H1 (cell line): ENCODE results near the gene LRRC23. TPM values are rescaled to one million over a fixed set of nuclear protein-coding genes. Genes with fewer than 3 reads are reported as not detected.

ENCODE experiments used
- CTCF ChIA-PET: fragments of 300-600 bp; sonication (Branson Sonifier 250); formaldehyde crosslinking; loops from one replicate; lab custom pipeline; 2021; ENCODE audit not compliant: partially characterized antibody; lab: Charles Lee
- POLR2A ChIA-PET: fragments of 300-600 bp; sonication (Branson Sonifier 250); formaldehyde crosslinking; loops from one replicate; lab custom pipeline; 2021; ENCODE audit warnings: inconsistent platforms; ENCODE audit not compliant: partially characterized antibody; lab: Charles Lee
- DNase-seq, 2 experiments: peaks; one replicate each; pipeline versions ENCODE4 v3.0.0 to v3.0.0-alpha.2; 2010 to 2022; ENCODE audit warnings: low spot score in 2 of 2, low read depth in 1 of 2, mixed read lengths in 1 of 2
- FAIRE-seq: peaks from 2 replicates; lab custom pipeline; 2011; peaks lifted over from hg19 to GRCh38; lab: Jason Lieb, UNC
- H2AFZ ChIP-seq: 2 replicates; pipeline ENCODE4 v1.8.1; 2012; ENCODE audit warnings: low read length, inconsistent platforms
- H2AK5ac ChIP-seq: 2 replicates; pipeline ENCODE4 v1.6.1; 2013; ENCODE audit warnings: low read depth, low read length
- H2BK120ac ChIP-seq: replicated peaks from 2 replicates; pipeline ENCODE3; 2013; ENCODE audit warnings: low read depth, low read length, inconsistent platforms
- H2BK12ac ChIP-seq: 2 replicates; pipeline ENCODE4 v1.6.1; 2013; ENCODE audit warnings: low read depth, low read length
- H2BK15ac ChIP-seq: 2 replicates; pipeline ENCODE4 v1.6.1; 2013; ENCODE audit warnings: low read length
- H2BK20ac ChIP-seq: 2 replicates; pipeline ENCODE4 v1.6.1; 2013; ENCODE audit warnings: low read length
- H2BK5ac ChIP-seq: 2 replicates; pipeline ENCODE4 v1.6.1; 2013; ENCODE audit warnings: low read depth, low read length
- H3K14ac ChIP-seq: 2 replicates; pipeline ENCODE4 v1.6.1; 2013; ENCODE audit warnings: inconsistent platforms; ENCODE audit not compliant: insufficient read length
- H3K18ac ChIP-seq: 2 replicates; pipeline ENCODE4 v1.6.1; 2013; ENCODE audit warnings: low read length; ENCODE audit errors: extremely low read depth
- H3K23ac ChIP-seq: 2 replicates; pipeline ENCODE4 v1.6.1; 2013; ENCODE audit warnings: inconsistent platforms; ENCODE audit not compliant: insufficient read length
- H3K23me2 ChIP-seq: 2 replicates; pipeline ENCODE4 v1.6.1; 2013; ENCODE audit warnings: low read depth, low read length
- H3K27ac ChIP-seq: 2 replicates; pipeline ENCODE4 v1.6.1; 2011; ENCODE audit warnings: low read depth, low read length, inconsistent platforms
- H3K27me3 ChIP-seq, 4 experiments: replicated peaks in 1 of 4; 1 replicate in 1 of 4; 2 replicates in 3 of 4; pipeline versions ENCODE4 v1.6.1 to v1.8.1; 2011 to 2013; ENCODE audit warnings: low read length in 3 of 4, mild to moderate bottlenecking in 3 of 4, inconsistent platforms in 2 of 4, mixed read lengths in 2 of 4, moderate library complexity in 1 of 4; ENCODE audit not compliant: control insufficient read depth in 3 of 4, insufficient read depth in 3 of 4; ENCODE audit errors: extremely low read depth in 1 of 4
- H3K36me3 ChIP-seq, 4 experiments: 2 replicates each; pipeline versions ENCODE4 v1.6.1 to v1.8.1; 2011 to 2013; ENCODE audit warnings: mild to moderate bottlenecking in 4 of 4, low read length in 3 of 4, moderate library complexity in 2 of 4, control low read depth in 1 of 4, inconsistent platforms in 1 of 4; ENCODE audit not compliant: insufficient read depth in 4 of 4, control insufficient read depth in 2 of 4
- H3K4ac ChIP-seq: replicated peaks from 2 replicates; pipeline ENCODE3; 2013; ENCODE audit warnings: low read length, low read depth, mixed read lengths, inconsistent platforms; ENCODE audit not compliant: insufficient read length
- H3K4me1 ChIP-seq, 4 experiments: replicated peaks in 1 of 4; 1 replicate in 1 of 4; 2 replicates in 3 of 4; pipeline versions ENCODE4 v1.6.1 to v1.8.1; 2011 to 2013; ENCODE audit warnings: low read length in 3 of 4, inconsistent platforms in 2 of 4, mixed read lengths in 1 of 4; ENCODE audit not compliant: insufficient read depth in 4 of 4, control insufficient read depth in 3 of 4
- H3K4me2 ChIP-seq, 2 experiments: 2 replicates each; pipeline versions ENCODE4 v1.6.1 to v1.8.1; 2011 to 2013; ENCODE audit warnings: low read depth in 2 of 2, low read length in 2 of 2, control low read depth in 1 of 2, inconsistent platforms in 1 of 2, mild to moderate bottlenecking in 1 of 2; ENCODE audit not compliant: insufficient read depth in 1 of 2
- H3K4me3 ChIP-seq, 4 experiments: fragments of 200-600, 300-600 bp in 1 of 4; sonication (generic), shearing (Covaris generic), sonication (Bioruptor Twin) in 1 of 4; 2 replicates each; pipeline versions ENCODE4 v1.5.1 to v1.8.1; 2011 to 2016; ENCODE audit warnings: low read length in 4 of 4, low read depth in 3 of 4, control low read depth in 2 of 4, inconsistent platforms in 2 of 4, mild to moderate bottlenecking in 2 of 4, mixed read lengths in 1 of 4, moderate library complexity in 1 of 4; ENCODE audit not compliant: insufficient read depth in 2 of 4; ENCODE audit errors: extremely low read depth in 1 of 4
- H3K56ac ChIP-seq: replicated peaks from 2 replicates; pipeline ENCODE3; 2013; ENCODE audit warnings: low read depth, mild to moderate bottlenecking, mixed read lengths, low read length, inconsistent platforms; ENCODE audit not compliant: insufficient read length
- H3K79me1 ChIP-seq: 2 replicates; pipeline ENCODE4 v1.6.1; 2013; ENCODE audit warnings: low read depth, low read length, control low read depth
- H3K79me2 ChIP-seq, 2 experiments: 2 replicates each; pipeline versions ENCODE4 v1.6.1 to v1.8.1; 2012 to 2013; ENCODE audit warnings: low read length in 2 of 2, mild to moderate bottlenecking in 2 of 2, inconsistent platforms in 1 of 2; ENCODE audit not compliant: insufficient read depth in 2 of 2, control insufficient read depth in 1 of 2
- H3K9ac ChIP-seq, 4 experiments: replicated peaks in 1 of 4; 1 replicate in 1 of 4; 2 replicates in 3 of 4; pipeline versions ENCODE4 v1.6.1 to v1.8.1; 2011 to 2013; ENCODE audit warnings: low read depth in 3 of 4, low read length in 3 of 4, control low read depth in 2 of 4, mild to moderate bottlenecking in 2 of 4, moderate library complexity in 2 of 4, inconsistent platforms in 1 of 4; ENCODE audit errors: extremely low read depth in 1 of 4
- H3K9me3 ChIP-seq, 2 experiments: 2 replicates each; pipeline versions ENCODE4 v1.6.1 to v1.8.1; 2012 to 2013; ENCODE audit warnings: mild to moderate bottlenecking in 2 of 2, moderate library complexity in 2 of 2, control low read depth in 1 of 2, inconsistent platforms in 1 of 2, low read depth in 1 of 2, low read length in 1 of 2, mixed read lengths in 1 of 2; ENCODE audit not compliant: insufficient read depth in 2 of 2
- H4K20me1 ChIP-seq, 2 experiments: replicated peaks in 1 of 2; 2 replicates each; pipeline versions ENCODE3 to v1.8.1; 2011 to 2013; ENCODE audit warnings: inconsistent platforms in 2 of 2, low read length in 2 of 2, mild to moderate bottlenecking in 1 of 2; ENCODE audit not compliant: insufficient read depth in 2 of 2, control insufficient read depth in 1 of 2
- H4K5ac ChIP-seq: 2 replicates; pipeline ENCODE4 v1.6.1; 2013; ENCODE audit warnings: low read length, low read depth, mixed read lengths, inconsistent platforms; ENCODE audit not compliant: insufficient read length
- H4K8ac ChIP-seq: 2 replicates; pipeline ENCODE4 v1.8.0; 2013; ENCODE audit warnings: mild to moderate bottlenecking, moderate library complexity, low read length, inconsistent platforms; ENCODE audit not compliant: insufficient read depth; ENCODE audit errors: extremely low read depth
- H4K91ac ChIP-seq: replicated peaks from 2 replicates; pipeline ENCODE3; 2013; ENCODE audit warnings: low read length, mixed read lengths, inconsistent platforms; ENCODE audit not compliant: insufficient read length
- ASH2L ChIP-seq: fragments of 200-600, 300-600 bp; sonication (generic); IDR thresholded peaks from one replicate; pipeline ENCODE4 v1.7.1; 2017; ENCODE audit warnings: low read length
- CHD1 ChIP-seq: IDR thresholded peaks from 2 replicates; pipeline ENCODE4 v1.6.1; 2012; ENCODE audit warnings: low read depth, low read length, improper control_type of control experiment
- CTBP2 ChIP-seq: IDR thresholded peaks from 2 replicates; pipeline ENCODE4 v1.7.0; 2011; ENCODE audit warnings: borderline replicate concordance, mild to moderate bottlenecking, moderate library complexity, mixed read lengths, low read length; ENCODE audit not compliant: insufficient read depth, insufficient read length
- HDAC2 ChIP-seq, 2 experiments: fragments of 300-600 bp in 1 of 2; sonication (generic) in 1 of 2; IDR thresholded peaks; 2 replicates each; pipeline ENCODE4 v1.6.1; 2011 to 2012; ENCODE audit warnings: low read depth in 2 of 2, low read length in 2 of 2, mild to moderate bottlenecking in 2 of 2, moderate library complexity in 2 of 2, borderline replicate concordance in 1 of 2, inconsistent platforms in 1 of 2
- MAFK ChIP-seq: IDR thresholded peaks from 2 replicates; pipeline ENCODE4 v1.6.1; 2012; ENCODE audit warnings: low read depth, mild to moderate bottlenecking, improper control_type of control experiment, low read length
- PHF8 ChIP-seq: fragments of 200-600 bp; sonication (generic); conservative IDR thresholded peaks from 2 replicates; pipeline ENCODE4 v1.7.1; 2012; ENCODE audit warnings: low read depth, mild to moderate bottlenecking, inconsistent platforms, low read length, moderate library complexity
- SAP30 ChIP-seq: fragments of 300-600 bp; sonication (generic); IDR thresholded peaks from 2 replicates; pipeline ENCODE4 v1.7.1; 2012; ENCODE audit warnings: low read length, moderate library complexity, mild to moderate bottlenecking, inconsistent platforms; ENCODE audit not compliant: insufficient read depth, insufficient replicate concordance
- SIX5 ChIP-seq: IDR thresholded peaks from 2 replicates; pipeline ENCODE4 v1.6.1; 2011; ENCODE audit warnings: mild to moderate bottlenecking, low read depth, low read length
- SP1 ChIP-seq: IDR thresholded peaks from 2 replicates; pipeline ENCODE4 v1.6.1; 2011; ENCODE audit warnings: low read depth, low read length
- SP2 ChIP-seq: IDR thresholded peaks from 2 replicates; pipeline ENCODE4 v1.6.1; 2012; ENCODE audit warnings: mild to moderate bottlenecking, low read length, inconsistent platforms
- SP4 ChIP-seq: IDR thresholded peaks from 2 replicates; pipeline ENCODE4 v1.6.1; 2012; ENCODE audit warnings: low read length, inconsistent platforms
- YY1 ChIP-seq: IDR thresholded peaks from 2 replicates; pipeline ENCODE4 v1.6.1; 2011; ENCODE audit warnings: low read depth, mild to moderate bottlenecking, low read length
- WGBS, 2 experiments: shearing (Covaris generic) in 1 of 2; methylation state at CpG; one replicate each; pipeline versions ENCODE4 v1.1.6 to v1.1.7; 2013 to 2015; ENCODE audit warnings: low lambda C conversion rate in 2 of 2, mixed read lengths in 2 of 2, inconsistent platforms in 1 of 2, low coverage in 1 of 2, missing lambda C conversion rate in 1 of 2; ENCODE audit not compliant: insufficient replicate concordance in 2 of 2, insufficient coverage in 1 of 2, insufficient read length in 1 of 2; ENCODE audit errors: extremely low coverage in 1 of 2, missing lambda C conversion rate in 1 of 2; 5-methylcytosine and 5-hydroxymethylcytosine counted together
- polyA plus RNA-seq, 7 experiments: library from polyadenylated mRNA; depleted of rRNA in 3 of 7; stranded (reverse) in 5 of 7; unstranded in 2 of 7; fragments of >200 nt in 5 of 7; fragments of 200-250 nt in 2 of 7; gene quantifications; 1 replicate in 5 of 7; 2 replicates in 1 of 7; 4 replicates in 1 of 7; pipeline versions ENCODE4 v1.2.1 to v1.2.3, GENCODE V29; 2011 to 2013; ENCODE audit warnings: missing spikeins in 2 of 7, mixed read lengths in 2 of 7
- total RNA-seq: library from RNA; stranded (reverse); fragmentation: NEBNext Ultra II Directional; extraction: Animal tissue kit (Norgen Biotek cat#: 25700); gene quantifications from 2 replicates; pipeline ENCODE4 v1.2.1, GENCODE V29; 2021

Gene LRRC23
- total and polyA plus RNA-seq, 2 of the 8 experiments (the other 6 are each of a cell fraction or from before 2014, with no cell fraction given) = 2.5 to 3.6 TPM

GRCh38 chr12:6959805-6960592 is 55.4 kb downstream of the LRRC23 start:
- no peak overlapping the region for H3K27ac ChIP-seq
- H3K4me2 ChIP-seq = no peak overlapping the region
- 0 out of 2 replicates have a peak overlapping the region, but pooled peaks have one; percentile 14 for H2BK15ac ChIP-seq
- no peak for FAIRE-seq
- no peak overlapping the region for H3K4me3 ChIP-seq
- H2AK5ac ChIP-seq = no peak overlapping the region
- ChIA-PET POLR2A (interaction anchor here (1.0 to 44.0 kb wide), 8 partner anchors 9 to 148 kb away, joined by 3 to 1596 read pairs (median 19); partner anchors contain the start of genes ATN1, C12orf57, C1RL and EMG1), CTCF (interaction anchor here (0.8 to 12.2 kb wide), 14 partner anchors 8 to 100 kb away, joined by 3 to 277 read pairs (median 10); partner anchors contain the start of genes C12orf57, C1S, LPCAT3 and PHB2)
- H2AFZ ChIP-seq = no peak overlapping the region
- H3K56ac ChIP-seq = peak overlapping the region; percentile 14
- H3K14ac ChIP-seq = no peak overlapping the region
- peak overlapping the region; percentile 5; the same call in 1 of the 2 replicates for H4K8ac ChIP-seq
- H2BK12ac ChIP-seq = peak overlapping the region; percentile 65; the same call in 1 of the 2 replicates
- peaks cover 0 to 14% of the 10 kb centered on the region in 2 experiments; a peak in 2 of 4 replicates for H3K79me2 ChIP-seq
- WGBS, 2 experiments = 93% methylated on average over 24 of the region's 26 CpGs; no CpG with 5 or more reads in 1 of the 2 experiments
- H3K4me1 ChIP-seq = peaks cover 12 to 37% (median 29%) of the 10 kb centered on the region in 4 experiments
- H3K4ac ChIP-seq = no peak overlapping the region
- peak overlapping the region; percentile 0; the same call in 1 of the 2 replicates for H3K18ac ChIP-seq
- no peak overlapping the region for H2BK120ac ChIP-seq
- H3K9me3 ChIP-seq = no peaks in the 10 kb centered on the region
- H2BK5ac ChIP-seq = peak overlapping the region; percentile 75; the same call in 1 of the 2 replicates
- H3K79me1 ChIP-seq = no peaks in the 10 kb centered on the region
- H4K5ac ChIP-seq = no peak overlapping the region
- peak overlapping the region; percentile 46 for H4K91ac ChIP-seq
- DNase-seq = no peak
- no peak overlapping the region for H2BK20ac ChIP-seq
- H3K27me3 ChIP-seq = no peaks in the 10 kb centered on the region
- no peaks in the 10 kb centered on the region for H4K20me1 ChIP-seq
- H3K23ac ChIP-seq = no peak overlapping the region
- H3K23me2 ChIP-seq = peaks cover 16% of the 10 kb centered on the region; the same call in 1 of the 2 replicates
- no peak overlapping the region for H3K9ac ChIP-seq
- H3K36me3 ChIP-seq = peaks cover 0 to 4% (median 0%) of the 10 kb centered on the region in 4 experiments; a peak in 1 of 8 replicates
- TF ChIP-seq ASH2L (no peak), SIX5 (no peak), SP4 (no peak), SAP30 (no peak), HDAC2 (IDR thresholded peaks at IDR 0.05; ENCODE audit: borderline replicate concordance in 1 of 2, low read depth in 2 of 2, low read length in 2 of 2) (no peak), YY1 (no peak), SP2 (no peak), CHD1 (no peak), SP1 (no peak), PHF8 (no peak), CTBP2 (no peak), MAFK (no peak)
